DND-41 (cell line): Measurements from ENCODE around the gene CFLAR.
"Not testable (repeated sequence)": the region's sequence is repeated elsewhere in the genome, so short reads cannot be mapped to it uniquely, and the experiment has no call there.

Experiments used
- ATAC-seq: fragments of 200-7000 bp; cut with Tn5 transposase; 3 replicates; pipeline ENCODE4 v1.9.1; 2021; ENCODE audit warnings: low read depth; ENCODE audit not compliant: insufficient read depth
- DNase-seq: peaks from one replicate; pipeline ENCODE4 v3.0.0-alpha.2; 2020
- H2AFZ ChIP-seq: 2 replicates; pipeline ENCODE4 v1.6.0; 2012; ENCODE audit warnings: low read depth, low read length
- H3K27ac ChIP-seq: 2 replicates; pipeline ENCODE4 v1.5.1; 2012; ENCODE audit warnings: low read length, inconsistent platforms
- H3K27me3 ChIP-seq: fragments of 200-600 bp; sonication (generic); 2 replicates; pipeline ENCODE4 v1.6.0; 2012; ENCODE audit warnings: low read length, mild to moderate bottlenecking, inconsistent platforms; ENCODE audit not compliant: insufficient read depth, poor library complexity
- H3K36me3 ChIP-seq: 2 replicates; pipeline ENCODE4 v1.5.1; 2012; ENCODE audit warnings: low read length, inconsistent platforms; ENCODE audit not compliant: insufficient read depth
- H3K4me1 ChIP-seq: 2 replicates; pipeline ENCODE4 v1.5.1; 2012; ENCODE audit warnings: mild to moderate bottlenecking, low read length; ENCODE audit not compliant: insufficient read depth
- H3K4me2 ChIP-seq: 2 replicates; pipeline ENCODE4 v1.6.0; 2012; ENCODE audit warnings: mild to moderate bottlenecking, moderate library complexity, low read length, inconsistent platforms; ENCODE audit not compliant: insufficient read depth
- H3K4me3 ChIP-seq, 2 experiments: fragments of 200-600 bp in 1 of 2; shearing (Covaris generic) in 1 of 2; 2 replicates each; pipeline ENCODE4 v1.5.1; 2012 to 2016; ENCODE audit warnings: inconsistent platforms in 2 of 2, low read length in 2 of 2, mild to moderate bottlenecking in 2 of 2, low read depth in 1 of 2, moderate library complexity in 1 of 2
- H3K79me2 ChIP-seq: 2 replicates; pipeline ENCODE4 v1.6.0; 2012; ENCODE audit warnings: low read length, inconsistent platforms; ENCODE audit not compliant: insufficient read depth
- H3K9ac ChIP-seq: 2 replicates; pipeline ENCODE4 v1.6.0; 2012; ENCODE audit warnings: low read depth, mild to moderate bottlenecking, inconsistent platforms, low read length, moderate library complexity
- H3K9me3 ChIP-seq: 2 replicates; pipeline ENCODE4 v1.5.1; 2012; ENCODE audit warnings: low read length, moderate library complexity, mild to moderate bottlenecking, inconsistent platforms; ENCODE audit not compliant: insufficient read depth, severe bottlenecking
- H4K20me1 ChIP-seq: 2 replicates; pipeline ENCODE4 v1.6.0; 2012; ENCODE audit warnings: low read length; ENCODE audit not compliant: insufficient read depth
- CTCF ChIP-seq: IDR thresholded peaks from 2 replicates; pipeline ENCODE4 v1.5.1; 2012; ENCODE audit warnings: borderline replicate concordance, low read length, moderate library complexity, mild to moderate bottlenecking; ENCODE audit not compliant: poor library complexity, severe bottlenecking; ENCODE audit errors: extremely low read depth
- EZH2 ChIP-seq: IDR thresholded peaks from 3 replicates; pipeline ENCODE4 v1.6.1; 2012; ENCODE audit warnings: borderline replicate concordance, low read depth, mild to moderate bottlenecking, moderate library complexity, low read length, inconsistent platforms; ENCODE audit not compliant: severe bottlenecking

The CFLAR gene

GRCh38 chr2:201149064-201149820 is 33.3 kb downstream of the CFLAR start:
- Histone ChIP-seq H3K9me3 (no peaks in the 10 kb centered on the region), H3K79me2 (no peaks in the 10 kb centered on the region), H3K4me3 (no peak overlapping the region), H3K4me2 (no peak overlapping the region), H3K27ac (no peak overlapping the region), H3K9ac (no peak overlapping the region), H3K36me3 (peaks cover 13% of the 10 kb centered on the region; the same call in 1 of the 2 replicates), H4K20me1 (no peaks in the 10 kb centered on the region), H3K27me3 (no peaks in the 10 kb centered on the region), H2AFZ (no peak overlapping the region), H3K4me1 (no peaks in the 10 kb centered on the region)
- TF ChIP-seq CTCF (no peak), EZH2 (no peak)
- DNase-seq (no peak), ATAC-seq (no peak)

- not testable (repeated sequence) for H2AFZ ChIP-seq, H3K4me3 ChIP-seq, DNase-seq, H3K4me1 ChIP-seq, H3K27ac ChIP-seq, H3K4me2 ChIP-seq, H3K27me3 ChIP-seq, H4K20me1 ChIP-seq, ATAC-seq, H3K9ac ChIP-seq, H3K9me3 ChIP-seq, H3K79me2 ChIP-seq
- H3K36me3 ChIP-seq: peaks cover 19% of the 10 kb centered on the region; the same call in 1 of the 2 replicates
These were observed 33.8 kb downstream of the CFLAR start for GRCh38 chr2:201149821-201150165.

- Histone ChIP-seq H3K36me3 (peaks cover 21% of the 10 kb centered on the region; the same call in 1 of the 2 replicates), H3K27ac (no peak overlapping the region), H3K79me2 (no peaks in the 10 kb centered on the region), H3K4me2 (no peak overlapping the region), H3K27me3 (no peaks in the 10 kb centered on the region), H4K20me1 (no peaks in the 10 kb centered on the region), H3K9ac (no peak overlapping the region), H2AFZ (no peak overlapping the region), H3K9me3 (no peaks in the 10 kb centered on the region), H3K4me1 (no peaks in the 10 kb centered on the region), H3K4me3 (no peak overlapping the region)
- DNase-seq (no peak), ATAC-seq (no peak)
- TF ChIP-seq CTCF (no peak), EZH2 (no peak)
These were observed 34.6 kb downstream of the CFLAR start for GRCh38 chr2:201150454-201151020.

- Histone ChIP-seq H3K4me3 (no peak overlapping the region), H4K20me1 (no peaks in the 10 kb centered on the region), H3K9ac (no peak overlapping the region), H3K4me2 (no peak overlapping the region), H3K9me3 (no peaks in the 10 kb centered on the region), H2AFZ (no peak overlapping the region), H3K36me3 (peaks cover 22% of the 10 kb centered on the region; the same call in 1 of the 2 replicates), H3K79me2 (no peaks in the 10 kb centered on the region), H3K4me1 (no peaks in the 10 kb centered on the region), H3K27me3 (no peaks in the 10 kb centered on the region), H3K27ac (no peak overlapping the region)
- TF ChIP-seq CTCF (no peak), EZH2 (no peak)
- DNase-seq: no peak
- ATAC-seq: no peak
These were observed 35.4 kb downstream of the CFLAR start for GRCh38 chr2:201151127-201151981.
